ENCODE data around the gene ZCCHC24.
A peak's percentile ranks its signal among the peaks of the same experiment; 100 is the strongest.

Gene ZCCHC24

GRCh38 chr10:79358811-79359210 is 86.6 kb downstream of the ZCCHC24 start:
- Histone ChIP-seq H3K4me1 (ENCODE audit: control insufficient read depth in 1 of 2, insufficient read depth in 2 of 2, low read length in 2 of 2) (no peaks in the 10 kb centered on the region), H2AK5ac (ENCODE audit: low read length) (no peak overlapping the region), H3K27ac (ENCODE audit: low read depth, low read length) (no peak overlapping the region), H4K91ac (ENCODE audit: low read depth, low read length) (no peak overlapping the region), H3K79me1 (ENCODE audit: low read length) (no peaks in the 10 kb centered on the region), H3K9ac (ENCODE audit: low read length) (no peak overlapping the region), H3K18ac (ENCODE audit: low read length) (no peak overlapping the region), H2BK5ac (ENCODE audit: low read depth, low read length, poor library complexity) (no peak overlapping the region), H3K9me3 (ENCODE audit: insufficient read depth, low read depth, low read length) (peaks cover 1% of the 10 kb centered on the region), H3K4me3 (ENCODE audit: low read depth, low read length) (peak overlapping the region; percentile 49), H3K36me3 (ENCODE audit: control insufficient read depth in 1 of 2, insufficient read depth in 2 of 2, low read length in 2 of 2) (peaks cover 8 to 11% of the 10 kb centered on the region in 2 experiments), H2BK120ac (ENCODE audit: insufficient read depth, low read length, poor library complexity) (no peak overlapping the region), H4K12ac (ENCODE audit: low read depth, low read length) (no peak overlapping the region), H2AFZ (ENCODE audit: insufficient read depth, low read length, poor library complexity) (no peak overlapping the region), H3K79me2 (ENCODE audit: control insufficient read depth, insufficient read depth, low read length, poor library complexity) (no peaks in the 10 kb centered on the region), H3K4me2 (ENCODE audit: low read length) (no peak overlapping the region), H3K23ac (ENCODE audit: low read length) (no peak overlapping the region), H4K8ac (ENCODE audit: low read depth, low read length) (no peak overlapping the region), H3K27me3 (ENCODE audit: insufficient read depth, low read length) (no peaks in the 10 kb centered on the region), H3K14ac (ENCODE audit: low read length) (no peak overlapping the region), H2BK12ac (ENCODE audit: low read length) (no peak overlapping the region), H3K4ac (ENCODE audit: low read depth, low read length) (no peak overlapping the region)
- no CpG with 5 or more reads among the region's 5 CpGs for WGBS (ENCODE audit: extremely low coverage, insufficient coverage, insufficient read length)
- DNase-seq: peak; percentile 84 to 85

- Histone ChIP-seq H2AFZ (ENCODE audit: insufficient read depth, low read length, poor library complexity) (no peak overlapping the region), H2BK12ac (ENCODE audit: low read length) (no peak overlapping the region), H3K9ac (ENCODE audit: low read length) (no peak overlapping the region), H3K18ac (ENCODE audit: low read length) (no peak overlapping the region), H3K27ac (ENCODE audit: low read depth, low read length) (no peak overlapping the region), H3K27me3 (ENCODE audit: insufficient read depth, low read length) (no peaks in the 10 kb centered on the region), H2BK120ac (ENCODE audit: insufficient read depth, low read length, poor library complexity) (no peak overlapping the region), H3K9me3 (ENCODE audit: insufficient read depth, low read depth, low read length) (peaks cover 3% of the 10 kb centered on the region), H3K4me2 (ENCODE audit: low read length) (no peak overlapping the region), H2AK5ac (ENCODE audit: low read length) (no peak overlapping the region), H3K79me2 (ENCODE audit: control insufficient read depth, insufficient read depth, low read length, poor library complexity) (no peaks in the 10 kb centered on the region), H3K23ac (ENCODE audit: low read length) (no peak overlapping the region), H4K91ac (ENCODE audit: low read depth, low read length) (no peak overlapping the region), H3K36me3 (ENCODE audit: control insufficient read depth in 1 of 2, insufficient read depth in 2 of 2, low read length in 2 of 2) (peaks cover 23 to 27% of the 10 kb centered on the region in 2 experiments), H3K4me3 (ENCODE audit: low read depth, low read length) (no peak overlapping the region), H2BK5ac (ENCODE audit: low read depth, low read length, poor library complexity) (no peak overlapping the region), H3K14ac (ENCODE audit: low read length) (no peak overlapping the region), H4K12ac (ENCODE audit: low read depth, low read length) (no peak overlapping the region), H4K8ac (ENCODE audit: low read depth, low read length) (no peak overlapping the region), H3K4ac (ENCODE audit: low read depth, low read length) (no peak overlapping the region), H3K4me1 (ENCODE audit: control insufficient read depth in 1 of 2, insufficient read depth in 2 of 2, low read length in 2 of 2) (no peaks in the 10 kb centered on the region), H3K79me1 (ENCODE audit: low read length) (no peaks in the 10 kb centered on the region)
- WGBS (ENCODE audit: extremely low coverage, insufficient coverage, insufficient read length): no CpG with 5 or more reads among the region's 9 CpGs
- no peak for DNase-seq
Measured at GRCh38 chr10:79357180-79357579, 88.2 kb downstream of the ZCCHC24 start.

GRCh38 chr10:79356104-79356503 is 89.3 kb downstream of the ZCCHC24 start:
- no peak overlapping the region for H2BK5ac ChIP-seq (ENCODE audit: low read depth, low read length, poor library complexity)
- H2BK12ac ChIP-seq (ENCODE audit: low read length): no peak overlapping the region
- WGBS (ENCODE audit: extremely low coverage, insufficient coverage, insufficient read length): no CpG with 5 or more reads among the region's 5 CpGs
- no peaks in the 10 kb centered on the region for H3K79me1 ChIP-seq (ENCODE audit: low read length)
- H2AFZ ChIP-seq (ENCODE audit: insufficient read depth, low read length, poor library complexity): no peak overlapping the region
- no peak overlapping the region for H2AK5ac ChIP-seq (ENCODE audit: low read length)
- H3K18ac ChIP-seq (ENCODE audit: low read length): no peak overlapping the region
- DNase-seq: peak in 1 of 2 donors; percentile 16
- no peak overlapping the region for H4K8ac ChIP-seq (ENCODE audit: low read depth, low read length)
- no peaks in the 10 kb centered on the region for H3K4me1 ChIP-seq (ENCODE audit: control insufficient read depth in 1 of 2, insufficient read depth in 2 of 2, low read length in 2 of 2)
- H3K27me3 ChIP-seq (ENCODE audit: insufficient read depth, low read length): no peaks in the 10 kb centered on the region
- no peak overlapping the region for H3K27ac ChIP-seq (ENCODE audit: low read depth, low read length)
- no peak overlapping the region for H4K12ac ChIP-seq (ENCODE audit: low read depth, low read length)
- H3K79me2 ChIP-seq (ENCODE audit: control insufficient read depth, insufficient read depth, low read length, poor library complexity): no peaks in the 10 kb centered on the region
- peaks cover 3% of the 10 kb centered on the region for H3K9me3 ChIP-seq (ENCODE audit: insufficient read depth, low read depth, low read length)
- no peak overlapping the region for H3K4me3 ChIP-seq (ENCODE audit: low read depth, low read length)
- no peak overlapping the region for H3K9ac ChIP-seq (ENCODE audit: low read length)
- no peak overlapping the region for H4K91ac ChIP-seq (ENCODE audit: low read depth, low read length)
- H3K14ac ChIP-seq (ENCODE audit: low read length): no peak overlapping the region
- no peak overlapping the region for H3K4me2 ChIP-seq (ENCODE audit: low read length)
- H2BK120ac ChIP-seq (ENCODE audit: insufficient read depth, low read length, poor library complexity): no peak overlapping the region
- H3K4ac ChIP-seq (ENCODE audit: low read depth, low read length): no peak overlapping the region
- no peak overlapping the region for H3K23ac ChIP-seq (ENCODE audit: low read length)
- peaks cover 31 to 36% of the 10 kb centered on the region in 2 experiments for H3K36me3 ChIP-seq (ENCODE audit: control insufficient read depth in 1 of 2, insufficient read depth in 2 of 2, low read length in 2 of 2)

- Histone ChIP-seq H4K8ac (ENCODE audit: low read depth, low read length) (no peak overlapping the region), H3K9ac (ENCODE audit: low read length) (no peak overlapping the region), H3K4me1 (ENCODE audit: control insufficient read depth in 1 of 2, insufficient read depth in 2 of 2, low read length in 2 of 2) (no peaks in the 10 kb centered on the region), H3K23ac (ENCODE audit: low read length) (no peak overlapping the region), H3K36me3 (ENCODE audit: control insufficient read depth in 1 of 2, insufficient read depth in 2 of 2, low read length in 2 of 2) (peaks cover 35 to 40% of the 10 kb centered on the region in 2 experiments), H4K91ac (ENCODE audit: low read depth, low read length) (no peak overlapping the region), H3K4me3 (ENCODE audit: low read depth, low read length) (no peak overlapping the region), H3K79me2 (ENCODE audit: control insufficient read depth, insufficient read depth, low read length, poor library complexity) (no peaks in the 10 kb centered on the region), H3K27me3 (ENCODE audit: insufficient read depth, low read length) (no peaks in the 10 kb centered on the region), H2AFZ (ENCODE audit: insufficient read depth, low read length, poor library complexity) (no peak overlapping the region), H3K27ac (ENCODE audit: low read depth, low read length) (no peak overlapping the region), H3K14ac (ENCODE audit: low read length) (no peak overlapping the region), H2BK5ac (ENCODE audit: low read depth, low read length, poor library complexity) (no peak overlapping the region), H3K4ac (ENCODE audit: low read depth, low read length) (no peak overlapping the region), H3K4me2 (ENCODE audit: low read length) (no peak overlapping the region), H2BK120ac (ENCODE audit: insufficient read depth, low read length, poor library complexity) (no peak overlapping the region), H2BK12ac (ENCODE audit: low read length) (no peak overlapping the region), H3K9me3 (ENCODE audit: insufficient read depth, low read depth, low read length) (peaks cover 3% of the 10 kb centered on the region), H2AK5ac (ENCODE audit: low read length) (no peak overlapping the region), H3K18ac (ENCODE audit: low read length) (no peak overlapping the region), H3K79me1 (ENCODE audit: low read length) (no peaks in the 10 kb centered on the region), H4K12ac (ENCODE audit: low read depth, low read length) (no peak overlapping the region)
- WGBS (ENCODE audit: extremely low coverage, insufficient coverage, insufficient read length): no CpG with 5 or more reads among the region's 6 CpGs
- DNase-seq: no peak
Measured at GRCh38 chr10:79355420-79356017, 89.9 kb downstream of the ZCCHC24 start.

Measured in trophoblast cell (in vitro differentiated cells and primary cell).